Panc1 (cell line): Measurements from ENCODE around the gene SARS2. TPM values are rescaled to one million over a fixed set of nuclear protein-coding genes. Genes with fewer than 3 reads are reported as not detected.

Experiments
- ATAC-seq: fragments of 200-7000 bp; cut with Tn5 transposase; 2 replicates; pipeline ENCODE4 v1.9.1; 2020; ENCODE audit warnings: mild to moderate bottlenecking, moderate library complexity
- BruUV-seq: library from RNA; stranded (reverse); fragments of 400-500 nt; replicated peaks from 2 replicates; lab custom pipeline; 2021; lab: Mats Ljungman, UMichigan
- CTCF ChIA-PET: fragments of 300-600 bp; sonication (Branson Sonifier 250); formaldehyde crosslinking; loops from one replicate; lab custom pipeline; 2022; ENCODE audit warnings: antibody characterized with exemption; lab: Charles Lee
- POLR2A ChIA-PET: fragments of 300-600 bp; sonication (Branson Sonifier 250); formaldehyde crosslinking; loops from one replicate; lab custom pipeline; 2022; ENCODE audit warnings: antibody characterized with exemption; lab: Charles Lee
- DNase-seq: peaks from one replicate; pipeline ENCODE4 v3.0.0-alpha.2; 2010; ENCODE audit warnings: low read depth, low spot score
- H3K27ac ChIP-seq: 2 replicates; pipeline ENCODE4 v1.5.1; 2011; ENCODE audit warnings: mild to moderate bottlenecking, low read length, inconsistent platforms
- H3K27me3 ChIP-seq: fragments of 200-500 bp; sonication (Bioruptor generic); 2 replicates; pipeline ENCODE4 v1.6.0; 2014; ENCODE audit warnings: low read length, inconsistent platforms; ENCODE audit not compliant: control insufficient read depth, insufficient read depth
- H3K36me3 ChIP-seq: fragments of 200-500 bp; sonication (Bioruptor generic); 2 replicates; pipeline ENCODE4 v1.5.1; 2014; ENCODE audit warnings: inconsistent platforms, mild to moderate bottlenecking, low read length, moderate library complexity; ENCODE audit not compliant: control insufficient read depth, insufficient read depth
- H3K4me1 ChIP-seq: 2 replicates; pipeline ENCODE4 v1.5.1; 2011; ENCODE audit warnings: inconsistent platforms, mild to moderate bottlenecking, low read length, moderate library complexity; ENCODE audit not compliant: control insufficient read depth, insufficient read depth
- H3K4me3 ChIP-seq, 2 experiments: 2 replicates each; pipeline ENCODE4 v1.5.1; 2011 to 2012; ENCODE audit warnings: low read depth in 2 of 2, low read length in 2 of 2, mild to moderate bottlenecking in 2 of 2, inconsistent platforms in 1 of 2, moderate library complexity in 1 of 2
- H3K9me3 ChIP-seq: fragments of 200-500 bp; sonication (Bioruptor generic); 2 replicates; pipeline ENCODE4 v1.5.1; 2014; ENCODE audit warnings: low read depth, mild to moderate bottlenecking, inconsistent platforms, low read length, moderate library complexity; ENCODE audit not compliant: control insufficient read depth, insufficient read depth
- CTCF ChIP-seq: fragments of 450-650 bp; IDR thresholded peaks from 2 replicates; pipeline ENCODE4 v1.5.1; 2017; ENCODE audit warnings: mild to moderate bottlenecking
- POLR2AphosphoS5 ChIP-seq: IDR thresholded peaks from 2 replicates; pipeline ENCODE4 v1.6.1; 2012; ENCODE audit warnings: mild to moderate bottlenecking, low read depth, low read length, moderate library complexity
- REST ChIP-seq, 2 experiments: IDR thresholded peaks; 2 replicates each; pipeline ENCODE4 v1.6.1; 2011 to 2012; ENCODE audit warnings: low read depth in 2 of 2, control low read depth in 1 of 2, low read length in 1 of 2, mild to moderate bottlenecking in 1 of 2, moderate library complexity in 1 of 2; ENCODE audit not compliant: insufficient read depth in 1 of 2
- SIN3A ChIP-seq: IDR thresholded peaks from 2 replicates; pipeline ENCODE4 v1.6.1; 2012; ENCODE audit warnings: low read depth, mild to moderate bottlenecking, low read length, moderate library complexity, borderline replicate concordance; ENCODE audit not compliant: insufficient read depth
- in situ Hi-C: cut with HindIII; loops from 2 replicates; pipeline ENCODE4 v1.10.0; 2016; ENCODE audit warnings: low sequenced_read_pairs, low pct_unique_long_range_greater_than_20kb
- intact Hi-C: fragments of 100-400 bp; cut with micrococcal nuclease; formaldehyde crosslinking; loops from one replicate; pipeline ENCODE4 v1.10.0; 2022; ENCODE audit not compliant: unreplicated experiment
- total RNA-seq: library from RNA; stranded (reverse); gene quantifications from one replicate; pipeline ENCODE4 v1.2.1, GENCODE V29; 2021; ENCODE audit not compliant: unreplicated experiment

The SARS2 gene
- total RNA-seq, 1 experiment from 2014 or later: 186 TPM

GRCh38 chr19:38933544-38933943 is 3.0 kb upstream of the SARS2 start:
- no peak overlapping the region for H3K27ac ChIP-seq
- H3K36me3 ChIP-seq: peaks cover 6% of the 10 kb centered on the region; the same call in 1 of the 2 replicates
- BruUV-seq: no TSS peak
- in situ Hi-C loops (loop anchor here (10.0 kb wide), 3 partner anchors 89 to 409 kb away; partner anchors contain the start of genes HNRNPL and LGALS7), intact Hi-C loops (loop anchor here (5.0 to 10.0 kb wide), 4 partner anchors 201 to 419 kb away; no protein-coding TSS in a partner anchor)
- TF ChIP-seq POLR2AphosphoS5 (peak; percentile 54), CTCF (no peak)
- H3K9me3 ChIP-seq: peaks cover 7% of the 10 kb centered on the region; the same call in 1 of the 2 replicates
- H3K4me3 ChIP-seq: no peak overlapping the region
- H3K27me3 ChIP-seq: no peaks in the 10 kb centered on the region
- DNase-seq (no peak), ATAC-seq (no peak)
- ChIA-PET POLR2A (interaction anchor here (0.6 to 0.7 kb wide), 8 partner anchors 10 to 921 kb away, joined by 3 to 11 read pairs (median 4); no protein-coding TSS in a partner anchor), CTCF (interaction anchor here (0.6 to 0.9 kb wide), 4 partner anchors 33 to 411 kb away, joined by 3 to 6 read pairs (median 4); no protein-coding TSS in a partner anchor)
- peaks cover 11% of the 10 kb centered on the region for H3K4me1 ChIP-seq

GRCh38 chr19:38932425-38933179 is 2.0 kb upstream of the SARS2 start:
- Histone ChIP-seq H3K27me3 (no peaks in the 10 kb centered on the region), H3K27ac (no peak overlapping the region), H3K4me1 (peaks cover 11% of the 10 kb centered on the region), H3K36me3 (peaks cover 6% of the 10 kb centered on the region; the same call in 1 of the 2 replicates), H3K4me3 (no peak overlapping the region), H3K9me3 (peaks cover 7% of the 10 kb centered on the region; the same call in 1 of the 2 replicates)
- no TSS peak for BruUV-seq
- TF ChIP-seq POLR2AphosphoS5 (peak; percentile 20; the same call in 1 of the 2 replicates), SIN3A (no peak)
- ChIA-PET POLR2A (interaction anchor here (0.5 to 0.7 kb wide), 7 partner anchors 9 to 922 kb away, joined by 3 to 11 read pairs (median 5); no protein-coding TSS in a partner anchor), CTCF (interaction anchor here (0.6 to 0.9 kb wide), 2 partner anchors 262 to 282 kb away, joined by 3 to 5 read pairs; no protein-coding TSS in a partner anchor)
- in situ Hi-C loops (loop anchor here (10.0 kb wide), 3 partner anchors 88 to 408 kb away; partner anchors contain the start of genes HNRNPL and LGALS7), intact Hi-C loops (loop anchor here (5.0 to 10.0 kb wide), 4 partner anchors 200 to 418 kb away; no protein-coding TSS in a partner anchor)
- ATAC-seq (no peak), DNase-seq (no peak)

- H3K9me3 ChIP-seq: peaks cover 7% of the 10 kb centered on the region; the same call in 1 of the 2 replicates
- peak overlapping the region; percentile 97 for H3K27ac ChIP-seq
- POLR2A ChIA-PET: interaction anchor here (0.9 kb wide), 1 partner anchor 12 kb away, joined by 3 read pairs; no protein-coding TSS in a partner anchor
- no TSS peak for BruUV-seq
- ATAC-seq: no peak
- H3K4me3 ChIP-seq: peak overlapping the region; percentile 54 to 87
- in situ Hi-C loops (loop anchor here (10.0 kb wide), 3 partner anchors 87 to 407 kb away; partner anchors contain the start of genes HNRNPL and LGALS7), intact Hi-C loops (loop anchor here (5.0 to 10.0 kb wide), 4 partner anchors 199 to 417 kb away; no protein-coding TSS in a partner anchor)
- DNase-seq: no peak
- peaks cover 11% of the 10 kb centered on the region for H3K4me1 ChIP-seq
- no peaks in the 10 kb centered on the region for H3K27me3 ChIP-seq
- TF ChIP-seq SIN3A (0 out of 2 replicates have a peak, but pooled peaks have one; percentile 16), REST (IDR thresholded peaks at IDR 0.05; ENCODE audit: insufficient read depth in 1 of 2, low read depth in 2 of 2, low read length in 1 of 2) (no peak)
- H3K36me3 ChIP-seq: peaks cover 6% of the 10 kb centered on the region; the same call in 1 of the 2 replicates
- CTCF ChIA-PET: interaction anchor here (0.7 to 1.5 kb wide), 3 partner anchors 9 to 416 kb away, joined by 3 to 8 read pairs (median 4); no protein-coding TSS in a partner anchor
Measured at GRCh38 chr19:38931521-38931793, 894 bp upstream of the SARS2 start.
